T-helper 1 cell treated with Interleukin-12 subunit alpha and Interleukin-12 subunit beta and Interleukin-4 antibody, amounts not matched to agents 30 μg/mL and 1 μg/mL, for 36 hours (primary cell): ENCODE data around the gene BAD.

ENCODE experiments used
- H3K27ac Mint-ChIP-seq: one replicate; pipeline ENCODE4 v1.8.0; 2021; ENCODE audit warnings: mild to moderate bottlenecking, mixed read lengths
- H3K27me3 Mint-ChIP-seq: one replicate; pipeline ENCODE4 v1.8.0; 2021; ENCODE audit warnings: low read depth, mixed read lengths
- H3K36me3 Mint-ChIP-seq: one replicate; pipeline ENCODE4 v1.8.0; 2021; ENCODE audit warnings: low read depth, mixed read lengths
- H3K4me1 Mint-ChIP-seq: one replicate; pipeline ENCODE4 v1.8.0; 2021; ENCODE audit warnings: low read depth, mixed read lengths
- H3K4me3 Mint-ChIP-seq: one replicate; pipeline ENCODE4 v1.8.0; 2021; ENCODE audit warnings: mild to moderate bottlenecking, moderate library complexity, mixed read lengths
- H3K9me3 Mint-ChIP-seq: one replicate; pipeline ENCODE4 v1.8.0; 2021; ENCODE audit warnings: mixed read lengths

BAD gene

DNA sequence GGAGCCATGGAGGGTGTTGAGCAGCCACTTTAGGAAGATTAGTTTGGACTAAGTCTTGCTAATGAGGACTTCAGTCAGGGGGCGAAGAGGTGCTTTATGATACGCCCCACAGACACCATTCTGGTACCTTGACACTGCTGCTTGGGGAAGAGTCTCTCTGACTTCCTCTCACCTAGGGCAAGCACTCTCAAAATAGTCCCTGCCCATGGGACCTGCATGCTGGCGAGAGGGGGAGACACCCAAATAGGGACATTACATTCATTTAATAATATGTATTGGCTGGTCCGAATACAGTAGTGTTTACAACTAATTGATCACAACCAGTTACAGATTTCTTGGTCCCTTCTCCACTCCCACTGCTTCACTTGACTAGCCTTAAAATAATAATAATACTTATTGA lies 11.3 kb upstream of the BAD start:
- Mint-ChIP-seq H3K36me3 (peaks cover 2% of the 10 kb centered on the region), H3K9me3 (no peaks in the 10 kb centered on the region), H3K27me3 (peaks cover 86% of the 10 kb centered on the region)

GRCh38 chr11:64294774-64295173 lies 10.3 kb upstream of the BAD start:
- Mint-ChIP-seq H3K36me3 (peaks cover 3% of the 10 kb centered on the region), H3K4me3 (no peak overlapping the region), H3K27me3 (peaks cover 84% of the 10 kb centered on the region), H3K9me3 (no peaks in the 10 kb centered on the region), H3K27ac (no peak overlapping the region), H3K4me1 (peaks cover 6% of the 10 kb centered on the region)

More for the DNA sequence above, 11.3 kb upstream of the BAD start:
- H3K4me3 Mint-ChIP-seq, result no peak overlapping the region
- H3K4me1 Mint-ChIP-seq, result peaks cover 11% of the 10 kb centered on the region
- H3K27ac Mint-ChIP-seq, result no peak overlapping the region

GRCh38 chr11:64292460-64293254 lies 8.2 kb upstream of the BAD start:
- Mint-ChIP-seq H3K27ac (no peak overlapping the region), H3K9me3 (no peaks in the 10 kb centered on the region), H3K27me3 (peaks cover 63% of the 10 kb centered on the region), H3K4me1 (peaks cover 3% of the 10 kb centered on the region), H3K4me3 (peak overlapping the region; percentile 60), H3K36me3 (peaks cover 8% of the 10 kb centered on the region)

DNA sequence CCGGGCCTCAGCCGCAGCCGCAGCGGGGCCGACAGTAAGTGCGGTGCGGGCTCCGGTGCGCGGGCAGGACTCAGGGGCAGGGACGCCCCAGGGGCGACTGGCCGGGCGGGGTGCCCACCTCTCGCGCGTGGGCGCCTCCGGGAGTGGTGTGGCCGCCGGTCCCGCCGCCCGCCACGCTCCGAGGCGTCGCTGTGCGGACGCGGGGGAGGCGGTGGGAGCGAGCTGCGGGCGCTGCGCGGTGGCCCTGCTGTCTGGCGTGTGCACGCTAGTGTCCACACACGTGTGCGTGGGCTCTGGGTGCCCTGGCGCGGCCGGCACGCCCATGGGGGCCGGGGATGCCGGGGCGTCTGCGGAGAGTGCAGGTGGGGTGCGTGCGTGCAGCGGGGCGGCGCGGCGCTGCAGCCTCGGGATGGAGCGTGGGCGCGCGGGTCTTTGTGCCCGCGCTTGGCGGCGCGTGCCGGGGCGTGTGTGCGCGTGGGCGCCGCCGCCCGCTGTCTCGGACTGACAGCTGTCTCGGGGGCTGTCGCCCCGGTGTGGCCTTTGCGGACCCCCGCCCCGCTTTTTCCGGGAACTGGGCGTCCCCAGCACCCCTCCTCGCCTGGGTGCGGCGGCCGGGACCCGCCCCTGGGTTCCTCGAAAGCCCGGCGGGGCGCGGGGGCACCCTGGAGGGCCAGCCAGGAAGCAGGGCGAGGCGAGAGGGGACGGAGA lies 7.4 kb upstream of the BAD start:
- Mint-ChIP-seq H3K9me3 (no peaks in the 10 kb centered on the region), H3K27me3 (peaks cover 55% of the 10 kb centered on the region), H3K4me3 (no peak overlapping the region), H3K27ac (no peak overlapping the region), H3K4me1 (peaks cover 3% of the 10 kb centered on the region), H3K36me3 (peaks cover 8% of the 10 kb centered on the region)

- peaks cover 8% of the 10 kb centered on the region for H3K36me3 Mint-ChIP-seq
- peaks cover 9% of the 10 kb centered on the region for H3K4me1 Mint-ChIP-seq
- no peaks in the 10 kb centered on the region for H3K9me3 Mint-ChIP-seq
- peak within 1 kb of the TSS; percentile 57 for H3K4me3 Mint-ChIP-seq
- H3K27ac Mint-ChIP-seq, result no peak within 1 kb of the TSS
- H3K27me3 Mint-ChIP-seq, result peaks cover 49% of the 10 kb centered on the region
Measured at GRCh38 chr11:64291262-64291751, 6.8 kb upstream of the BAD start, which contains the start of gene KCNK4. KCNK4 (plus strand) TSS chr11:64291302; CDS start chr11:64293019, 1,717 bp downstream.

DNA sequence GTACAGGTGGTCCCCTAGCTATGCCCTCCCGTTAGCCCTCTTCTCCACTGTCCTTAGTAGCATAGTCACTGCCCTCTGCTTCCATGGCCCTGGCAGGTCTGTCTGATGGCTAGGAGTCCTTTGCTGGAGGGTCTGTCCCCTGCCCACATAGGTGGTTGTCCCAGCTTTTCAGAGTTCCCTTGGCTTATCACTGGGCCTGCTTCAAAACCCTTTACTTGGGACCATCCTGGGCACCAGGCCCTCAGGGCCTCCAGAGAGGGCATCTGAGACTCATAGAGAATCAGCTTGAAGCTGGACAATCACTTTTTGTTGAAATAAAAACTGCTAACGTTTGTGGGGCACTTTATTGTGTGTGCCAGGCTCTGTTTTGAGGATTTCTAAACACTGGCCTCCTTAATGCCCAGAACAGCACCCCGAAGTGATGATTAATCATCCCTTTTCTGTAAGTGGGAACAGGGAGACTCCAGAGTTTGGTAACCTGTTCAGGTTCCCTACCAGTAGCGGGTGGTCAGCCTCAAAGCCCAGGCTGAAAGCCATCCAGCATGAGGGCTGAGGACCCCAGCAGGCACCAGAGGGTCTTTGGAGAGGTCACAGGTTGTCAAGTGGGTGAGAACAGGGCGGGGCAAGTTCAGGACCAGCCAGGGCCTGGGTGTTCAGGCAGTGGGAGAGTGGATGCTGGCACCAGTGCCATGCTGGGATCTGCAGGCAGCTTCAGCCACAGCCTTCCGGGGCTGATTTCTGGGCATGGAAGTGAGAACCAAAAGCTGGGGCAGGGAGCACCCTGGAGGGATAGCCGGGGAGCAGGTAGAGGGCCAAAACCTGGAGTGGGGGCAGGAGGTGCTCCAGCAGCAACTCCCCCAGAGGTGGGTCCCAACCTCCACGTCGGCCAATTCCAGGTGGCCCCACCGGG lies 6.1 kb upstream of the BAD start:
- Mint-ChIP-seq H3K27me3 (peaks cover 42% of the 10 kb centered on the region), H3K36me3 (peaks cover 8% of the 10 kb centered on the region), H3K9me3 (no peaks in the 10 kb centered on the region), H3K4me1 (peaks cover 10% of the 10 kb centered on the region), H3K27ac (no peak overlapping the region), H3K4me3 (peak overlapping the region; percentile 57)

DNA sequence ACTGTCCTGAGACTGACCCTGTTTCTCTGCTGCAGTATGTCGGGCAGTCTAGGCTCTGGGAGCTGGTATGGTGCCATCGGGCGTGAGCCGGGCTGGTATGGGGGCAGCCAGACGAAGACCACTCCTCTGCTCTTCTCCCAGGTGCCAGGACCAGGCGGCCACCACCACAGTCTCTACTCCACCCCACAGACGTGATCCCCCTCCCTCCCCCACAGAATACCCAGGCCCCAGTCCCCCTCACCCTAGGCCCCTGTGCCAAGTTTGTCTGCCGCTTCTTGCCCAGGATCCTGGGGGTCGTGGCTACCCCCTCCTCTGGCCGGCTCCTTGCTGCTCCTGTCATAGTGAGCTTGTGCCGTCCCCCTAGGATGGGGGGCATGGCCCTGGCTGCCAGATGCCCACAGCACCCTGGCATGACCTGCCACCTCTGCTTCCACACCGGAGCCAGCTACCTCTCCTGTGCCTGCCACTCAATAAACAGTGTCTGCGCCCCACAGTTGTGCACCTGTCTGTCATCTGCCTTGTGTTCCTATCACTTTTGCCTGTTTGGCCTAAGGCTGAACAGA lies 4.6 kb upstream of the BAD start:
- Mint-ChIP-seq H3K9me3 (no peaks in the 10 kb centered on the region), H3K27ac (no peak overlapping the region), H3K4me1 (peaks cover 10% of the 10 kb centered on the region), H3K27me3 (peaks cover 28% of the 10 kb centered on the region), H3K36me3 (peaks cover 8% of the 10 kb centered on the region), H3K4me3 (no peak overlapping the region)

DNA sequence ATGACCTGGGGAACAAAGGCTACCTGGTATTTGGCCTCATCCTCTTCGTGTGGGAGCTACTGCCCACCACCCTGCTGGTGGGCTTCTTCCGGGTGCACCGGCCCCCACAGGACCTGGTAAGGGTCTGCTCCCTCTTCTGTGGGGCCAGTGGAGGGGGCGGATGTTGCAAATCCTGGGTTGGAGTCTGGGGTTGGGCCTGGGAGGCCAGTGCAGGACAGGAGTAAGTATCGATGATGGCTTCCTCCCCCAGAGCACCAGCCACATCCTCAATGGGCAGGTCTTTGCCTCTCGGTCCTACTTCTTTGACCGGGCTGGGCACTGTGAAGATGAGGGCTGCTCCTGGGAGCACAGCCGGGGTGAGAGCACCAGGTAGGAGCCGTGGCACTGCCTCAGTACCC lies 3.9 kb upstream of the BAD start:
- peaks cover 21% of the 10 kb centered on the region for H3K27me3 Mint-ChIP-seq
- peaks cover 8% of the 10 kb centered on the region for H3K36me3 Mint-ChIP-seq
- H3K4me3 Mint-ChIP-seq, result no peak overlapping the region
- no peak overlapping the region for H3K27ac Mint-ChIP-seq
- H3K9me3 Mint-ChIP-seq, result no peaks in the 10 kb centered on the region
- H3K4me1 Mint-ChIP-seq, result peaks cover 12% of the 10 kb centered on the region

DNA sequence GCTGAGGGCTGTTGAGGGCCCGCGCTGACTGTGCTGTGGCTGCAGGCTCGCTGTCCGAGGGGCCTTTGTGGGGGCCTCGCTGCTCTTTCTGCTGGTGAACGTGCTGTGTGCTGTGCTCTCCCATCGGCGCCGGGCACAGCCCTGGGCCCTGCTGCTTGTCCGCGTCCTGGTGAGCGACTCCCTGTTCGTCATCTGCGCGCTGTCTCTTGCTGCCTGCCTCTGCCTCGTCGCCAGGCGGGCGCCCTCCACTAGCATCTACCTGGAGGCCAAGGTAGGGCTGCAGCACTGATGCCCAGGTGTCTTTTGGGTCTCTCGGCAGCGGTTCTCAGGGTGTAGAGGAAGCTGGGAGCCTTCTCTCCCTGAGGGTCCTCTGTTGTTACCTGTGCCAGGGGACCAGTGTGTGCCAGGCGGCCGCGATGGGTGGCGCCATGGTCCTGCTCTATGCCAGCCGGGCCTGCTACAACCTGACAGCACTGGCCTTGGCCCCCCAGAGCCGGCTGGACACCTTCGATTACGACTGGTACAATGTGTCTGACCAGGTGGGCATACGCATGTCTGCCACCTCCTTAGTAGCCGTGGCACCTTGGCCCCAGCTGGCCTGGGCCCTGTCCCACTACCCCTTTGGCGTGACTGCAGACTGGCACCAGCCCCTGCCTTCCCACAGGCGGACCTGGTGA lies 3.3 kb upstream of the BAD start:
- peaks cover 14% of the 10 kb centered on the region for H3K4me1 Mint-ChIP-seq
- H3K4me3 Mint-ChIP-seq, result no peak overlapping the region
- no peak overlapping the region for H3K27ac Mint-ChIP-seq
- no peaks in the 10 kb centered on the region for H3K9me3 Mint-ChIP-seq
- H3K36me3 Mint-ChIP-seq, result peaks cover 8% of the 10 kb centered on the region
- peaks cover 16% of the 10 kb centered on the region for H3K27me3 Mint-ChIP-seq

DNA sequence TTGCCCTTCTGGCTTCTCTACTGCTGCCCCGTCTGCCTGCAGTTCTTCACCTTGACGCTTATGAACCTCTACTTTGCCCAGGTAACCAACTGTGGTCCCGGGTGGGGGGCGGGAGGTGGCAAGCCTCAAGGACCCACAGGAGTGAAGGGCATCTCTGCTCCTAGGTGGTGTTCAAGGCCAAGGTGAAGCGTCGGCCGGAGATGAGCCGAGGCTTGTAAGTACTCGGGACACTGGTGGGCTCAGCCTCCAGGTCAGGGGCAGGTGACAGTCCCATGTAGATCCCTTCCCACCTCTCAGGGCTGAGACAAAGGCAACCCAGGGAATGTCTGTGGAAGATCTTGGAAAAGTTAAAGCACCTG lies 2.3 kb upstream of the BAD start:
- H3K4me1 Mint-ChIP-seq, result peaks cover 14% of the 10 kb centered on the region
- H3K9me3 Mint-ChIP-seq, result no peaks in the 10 kb centered on the region
- peaks cover 8% of the 10 kb centered on the region for H3K36me3 Mint-ChIP-seq
- peak overlapping the region; percentile 87 for H3K4me3 Mint-ChIP-seq
- peak overlapping the region; percentile 84 for H3K27ac Mint-ChIP-seq
- peaks cover 10% of the 10 kb centered on the region for H3K27me3 Mint-ChIP-seq

GRCh38 chr11:64285885-64286800 lies 1.7 kb upstream of the BAD start:
- H3K4me1 Mint-ChIP-seq, result peaks cover 15% of the 10 kb centered on the region
- H3K4me3 Mint-ChIP-seq, result peak overlapping the region; percentile 87
- H3K27ac Mint-ChIP-seq, result peak overlapping the region; percentile 84
- peaks cover 10% of the 10 kb centered on the region for H3K27me3 Mint-ChIP-seq
- no peaks in the 10 kb centered on the region for H3K9me3 Mint-ChIP-seq
- peaks cover 11% of the 10 kb centered on the region for H3K36me3 Mint-ChIP-seq

- peaks cover 10% of the 10 kb centered on the region for H3K36me3 Mint-ChIP-seq
- H3K4me3 Mint-ChIP-seq, result peak within 1 kb of the TSS; percentile 90
- H3K4me1 Mint-ChIP-seq, result peaks cover 14% of the 10 kb centered on the region
- H3K9me3 Mint-ChIP-seq, result no peaks in the 10 kb centered on the region
- peaks cover 2% of the 10 kb centered on the region for H3K27me3 Mint-ChIP-seq
- peak within 1 kb of the TSS; percentile 93 for H3K27ac Mint-ChIP-seq
Measured at GRCh38 chr11:64284962-64285884, 758 bp upstream of the BAD start, which contains the start of gene GPR137. GPR137 (plus strand) TSS chr11:64285848; CDS start chr11:64286525, 677 bp downstream.
